Peyer's patch (tissue), 4 donors: Measurements from ENCODE around the gene BACH2.

Source experiments
- CTCF ChIP-seq, 6 experiments: fragments of 450-650 bp in 4 of 6; fragments of 200-600 bp in 2 of 6; sonication (generic) in 1 of 6; IDR thresholded peaks; one replicate each; pipeline ENCODE4 v1.5.1; 2017 to 2019; ENCODE audit warnings: antibody characterized with exemption in 6 of 6, mild to moderate bottlenecking in 3 of 6, moderate library complexity in 1 of 6
- POLR2A ChIP-seq, 2 donors: fragments of 450-650 bp; IDR thresholded peaks; one replicate each; pipeline ENCODE4 v1.5.1; 2017; ENCODE audit warnings: antibody characterized with exemption in 2 of 2, mild to moderate bottlenecking in 2 of 2, moderate library complexity in 2 of 2

- TF ChIP-seq CTCF (IDR thresholded peaks at IDR 0.05): no peak
- TF ChIP-seq POLR2A (IDR thresholded peaks at IDR 0.05): no peak
Measured at GRCh38 chr6:90121982-90122381, 174.7 kb downstream of the BACH2 start.
